Measurements from ENCODE around the gene EMID1. TPM values are rescaled to one million over a fixed set of nuclear protein-coding genes. Genes with fewer than 3 reads are reported as not detected.

EMID1 gene
- total and polyA plus RNA-seq, 8 donors: 1.8 to 23.6 (median 10.3) TPM; not detected in 1

GRCh38 chr22:29195118-29195963, 10.4 kb upstream of the EMID1 start:
- WGBS, 5 donors: 50 to 70% (median 58%) methylated on average over 7 to 8 of the region's 8 CpGs
- no peaks in the 10 kb centered on the region for H3K27me3 ChIP-seq
- peaks cover 0 to 3% (median 0%) of the 10 kb centered on the region in 4 donors for H3K9me3 ChIP-seq
- intact Hi-C loops (cut with DNase I; ENCODE audit: low total_unique reads): no loop called here
- no peak overlapping the region for H3K4me3 ChIP-seq
- H3K27ac ChIP-seq: no peak overlapping the region
- peaks cover 0 to 7% (median 0%) of the 10 kb centered on the region in 4 donors for H3K4me1 ChIP-seq
- no peaks in the 10 kb centered on the region for H3K36me3 ChIP-seq
- TF ChIP-seq POLR2A (IDR thresholded peaks at IDR 0.05) (no peak), EP300 (IDR thresholded peaks at IDR 0.05) (no peak), CTCF (IDR thresholded peaks at IDR 0.05) (no peak), POLR2AphosphoS5 (IDR thresholded peaks at IDR 0.05) (no peak)
- DNase-seq: no peak

DNA sequence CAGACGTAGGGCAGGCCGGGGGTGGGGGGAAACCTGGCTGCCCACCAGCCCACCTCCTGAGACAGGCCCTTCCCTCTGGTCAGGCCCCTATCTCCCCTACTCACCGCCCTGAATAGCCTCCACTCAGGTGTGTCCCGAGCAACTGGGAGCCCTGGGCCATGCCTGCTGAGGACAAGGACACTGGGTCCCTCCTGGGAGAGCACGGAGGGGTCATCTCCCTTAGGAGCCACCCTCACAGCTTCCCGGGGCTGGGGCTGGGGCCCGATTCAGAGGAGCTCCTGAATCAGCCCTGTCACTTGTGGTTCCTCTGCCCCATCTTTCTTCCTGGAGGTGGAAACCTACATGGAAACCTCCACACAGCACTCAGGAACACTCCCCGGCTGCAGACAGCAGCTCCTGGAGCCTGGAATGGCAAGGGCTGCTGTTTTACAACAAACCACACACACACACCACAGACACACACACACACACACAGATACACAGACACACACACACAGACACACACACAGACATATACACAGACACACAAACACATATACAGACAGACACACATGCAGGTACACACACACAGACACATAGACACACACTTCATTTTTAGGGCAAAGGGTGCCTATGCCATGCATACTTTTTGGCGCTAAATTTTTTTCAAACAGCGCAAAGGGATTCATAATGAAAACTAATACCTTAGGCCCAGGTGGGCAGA, 9.6 kb upstream of the EMID1 start:
- Histone ChIP-seq H3K36me3 (no peaks in the 10 kb centered on the region), H3K27ac (no peak overlapping the region), H3K4me3 (no peak overlapping the region), H3K4me1 (peaks cover 0 to 7% (median 0%) of the 10 kb centered on the region in 4 donors), H3K9me3 (peaks cover 0 to 3% (median 0%) of the 10 kb centered on the region in 4 donors), H3K27me3 (no peaks in the 10 kb centered on the region)
- TF ChIP-seq POLR2A (IDR thresholded peaks at IDR 0.05): no peak
- TF ChIP-seq EP300 (IDR thresholded peaks at IDR 0.05): no peak
- TF ChIP-seq POLR2AphosphoS5 (IDR thresholded peaks at IDR 0.05): no peak
- no peak for TF ChIP-seq CTCF (IDR thresholded peaks at IDR 0.05)
- no peak for DNase-seq
- 60 to 75% (median 74%) methylated on average over 7 to 10 of the region's 10 CpGs for whole genome bisulfite sequencing, 5 donors
- intact Hi-C loops (cut with DNase I; ENCODE audit: low total_unique reads): no loop called here

DNA sequence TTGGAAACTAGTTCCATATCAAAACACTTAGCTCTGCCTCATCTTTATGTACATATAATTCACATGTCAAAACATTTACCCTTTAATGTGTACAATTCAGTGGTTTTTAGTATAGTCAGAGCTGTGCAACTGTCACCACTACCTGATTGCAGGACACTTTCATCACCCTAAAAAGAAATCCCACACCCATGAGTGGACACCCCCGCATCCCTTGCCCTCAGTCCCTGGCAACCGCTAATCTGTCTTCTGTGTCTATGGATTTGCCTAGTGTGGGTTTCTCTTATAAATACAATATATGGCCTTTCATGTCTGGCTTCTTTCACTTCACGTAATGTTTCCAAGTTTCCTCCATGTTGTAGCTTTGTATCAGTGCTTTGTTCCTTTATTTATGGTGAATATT, 8.6 kb upstream of the EMID1 start:
- 89 to 98% (median 95%) methylated on average over 3 of the region's 3 CpGs for WGBS, 5 donors

More for the DNA sequence above, 8.6 kb upstream of the EMID1 start:
- Histone ChIP-seq H3K4me3 (no peak overlapping the region), H3K27me3 (no peaks in the 10 kb centered on the region), H3K9me3 (peaks cover 0 to 3% (median 0%) of the 10 kb centered on the region in 4 donors), H3K36me3 (no peaks in the 10 kb centered on the region), H3K4me1 (peaks cover 0 to 13% (median 4%) of the 10 kb centered on the region in 4 donors), H3K27ac (no peak overlapping the region)
- intact Hi-C loops (cut with DNase I; ENCODE audit: low total_unique reads): no loop called here
- TF ChIP-seq EP300 (IDR thresholded peaks at IDR 0.05) (no peak), POLR2AphosphoS5 (IDR thresholded peaks at IDR 0.05) (no peak), CTCF (IDR thresholded peaks at IDR 0.05) (no peak), POLR2A (IDR thresholded peaks at IDR 0.05) (no peak)
- DNase-seq: no peak
